Activated CD8-positive, alpha-beta memory T cell treated with anti-CD3 and anti-CD28 coated beads, Interleukin-2, amount 50 U/mL, for 48 hours (primary cell): ENCODE results near the gene SMIM22.

Experiments used
- DNase-seq: peaks from one replicate; pipeline ENCODE4 v3.0.0-alpha.2; 2020

SMIM22 gene, protein sequence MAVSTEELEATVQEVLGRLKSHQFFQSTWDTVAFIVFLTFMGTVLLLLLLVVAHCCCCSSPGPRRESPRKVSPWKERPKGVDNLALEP

DNA sequence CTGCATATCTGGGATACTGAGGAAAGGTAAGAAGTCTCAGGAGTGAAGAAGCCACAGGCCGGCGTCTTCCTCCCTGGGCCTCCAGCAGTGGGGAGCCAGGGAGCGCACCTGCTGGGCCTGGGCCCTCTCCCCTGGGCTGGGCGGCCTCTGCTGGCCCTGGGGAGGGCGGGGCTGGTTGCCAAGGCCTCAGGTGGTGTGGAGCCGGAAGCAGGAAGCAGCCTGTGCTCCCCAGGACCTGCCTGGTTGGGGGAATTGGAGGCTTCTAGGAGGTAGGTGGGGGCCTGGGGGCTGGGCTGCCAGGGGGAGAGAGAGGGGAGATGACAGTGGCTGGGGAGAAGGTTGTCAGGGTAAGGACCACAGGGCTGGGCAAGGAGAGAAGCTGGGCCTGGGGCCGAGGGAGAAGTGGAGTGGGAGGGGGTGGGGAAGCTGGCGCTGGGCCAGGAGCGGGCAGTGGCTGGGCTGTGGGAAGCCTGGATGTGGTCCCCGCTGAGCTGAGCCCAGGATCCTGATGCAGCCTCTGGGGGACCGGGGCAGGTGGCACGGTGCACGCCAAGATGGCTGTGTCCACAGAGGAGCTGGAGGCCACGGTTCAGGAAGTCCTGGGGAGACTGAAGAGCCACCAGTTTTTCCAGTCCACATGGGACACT, at the start of gene SMIM22:
Gene SMIM22 (plus strand): TSS at position 189 of the 647 bp plus-strand sequence. CDS start 366 bp downstream, at position 555.
- DNase-seq: no peak

DNA sequence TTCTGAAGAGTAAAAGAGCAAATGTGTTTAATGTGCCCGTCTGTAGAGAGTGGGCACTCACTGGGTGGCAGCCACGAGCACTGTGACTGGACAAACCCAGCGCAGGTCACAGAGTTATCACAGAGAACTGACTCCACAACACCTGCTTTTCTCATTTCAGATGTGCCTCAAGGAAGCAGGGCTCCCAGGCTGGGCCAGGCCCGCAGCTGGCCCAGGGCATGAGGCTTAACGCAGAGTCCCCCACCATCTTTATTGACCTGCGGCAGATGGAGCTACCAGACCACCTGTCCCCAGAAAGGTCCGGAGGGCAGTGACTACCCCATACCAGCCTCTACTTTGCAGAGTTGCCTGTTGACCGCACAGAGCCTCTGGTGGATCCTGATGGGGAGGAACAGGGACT, 49.0 kb upstream of the SMIM22 start:
- DNase-seq: no peak

DNA sequence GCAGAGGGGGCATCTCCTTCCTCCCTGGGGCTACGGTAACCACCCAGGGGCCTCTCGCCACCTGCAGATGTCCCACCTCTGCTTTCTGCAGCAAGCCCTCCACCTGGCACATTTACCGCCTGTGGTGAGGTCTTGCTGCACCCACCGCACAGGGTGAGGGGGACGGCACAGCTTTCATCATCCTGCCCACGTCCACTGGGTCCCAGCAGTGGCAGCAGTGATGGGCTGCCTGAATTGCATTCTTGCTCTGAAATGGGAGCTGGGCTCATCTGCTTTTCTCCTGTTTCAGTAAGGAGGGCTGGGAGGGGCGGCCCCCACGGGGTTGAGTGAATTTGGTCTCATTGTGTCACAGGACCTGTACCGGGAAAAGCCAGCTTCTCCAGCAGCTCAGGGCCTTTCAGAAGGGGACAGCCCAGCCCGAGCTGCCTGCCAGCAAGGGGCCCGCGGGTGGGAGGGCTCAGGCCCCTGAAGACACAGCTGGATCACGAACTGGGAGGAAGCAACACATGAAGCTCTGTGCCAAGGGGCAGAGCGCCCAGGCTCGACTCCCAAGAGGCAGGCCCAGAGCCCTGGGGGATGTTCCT, 48.1 kb upstream of the SMIM22 start:
- no peak for DNase-seq

DNA sequence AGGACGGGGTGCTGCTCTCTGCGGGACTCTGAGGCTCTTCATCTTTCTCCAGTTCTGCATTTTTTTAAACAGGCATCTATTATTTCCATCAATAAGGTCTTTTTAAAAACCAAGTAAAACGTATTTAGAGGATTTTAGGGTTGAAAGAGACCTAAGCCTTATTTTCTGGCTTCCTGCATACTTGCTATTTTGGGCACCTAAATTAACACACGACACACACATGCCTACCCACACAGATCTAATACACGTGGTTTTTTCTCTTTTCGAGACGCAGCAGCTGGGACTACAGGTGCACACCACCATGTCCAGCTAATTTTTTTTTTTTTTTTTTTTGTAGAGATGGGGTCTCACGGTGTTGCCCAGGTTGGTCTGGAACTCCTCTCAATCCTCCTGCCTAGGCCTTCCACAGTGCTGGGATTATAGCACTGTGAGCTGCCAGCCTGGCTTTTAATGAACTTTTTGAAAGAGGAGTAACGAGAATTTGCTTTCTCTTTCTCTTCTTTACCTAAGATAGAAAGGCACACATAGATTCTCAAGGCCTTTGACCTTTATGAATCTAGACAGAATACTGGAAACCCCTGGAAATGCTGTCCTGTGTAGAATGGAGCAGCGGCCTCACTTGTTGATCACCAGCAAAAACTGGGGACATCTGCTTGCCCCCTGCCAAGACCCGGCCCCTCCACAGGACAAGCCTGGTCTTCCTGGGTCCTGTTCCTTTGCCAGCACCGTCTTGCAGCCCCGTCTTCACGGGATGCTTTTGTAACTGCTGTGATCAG, 47.1 kb upstream of the SMIM22 start:
- no peak for DNase-seq

DNA sequence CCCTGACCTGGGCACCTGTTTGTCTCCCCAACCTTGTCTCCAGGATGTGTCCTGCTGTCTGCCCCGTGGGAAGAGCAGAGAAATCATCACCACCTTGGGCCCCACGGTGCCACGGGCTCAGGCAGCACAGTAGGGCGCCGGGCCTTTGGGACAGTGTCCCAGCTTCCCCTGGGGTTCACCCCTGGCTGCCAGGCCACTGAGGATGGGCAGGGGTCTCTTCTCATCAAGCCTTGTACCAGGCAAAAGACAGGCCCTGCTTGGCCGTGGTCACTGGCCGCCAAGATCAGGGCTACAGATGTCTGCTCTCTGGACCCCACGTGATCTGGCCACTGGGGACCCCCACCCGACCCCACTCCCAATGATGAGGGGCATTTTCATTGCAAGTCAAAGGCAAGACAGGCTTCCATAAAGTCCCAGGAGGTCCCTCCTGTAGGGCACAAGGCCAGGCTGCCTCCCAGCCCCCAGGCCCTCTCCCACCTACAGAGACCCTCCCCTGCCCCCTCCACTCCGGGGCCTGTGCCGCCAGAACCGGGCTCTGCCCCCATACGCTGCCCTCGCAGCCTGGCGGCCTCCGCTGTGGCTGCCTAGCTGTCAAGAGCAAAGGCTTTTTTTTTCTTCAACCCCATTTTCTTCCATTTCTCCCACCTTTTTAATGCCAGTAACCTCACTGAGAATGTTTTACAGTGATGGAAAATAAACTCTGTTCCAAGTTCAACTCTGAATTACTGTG, 46.3 kb upstream of the SMIM22 start:
- DNase-seq: no peak

DNA sequence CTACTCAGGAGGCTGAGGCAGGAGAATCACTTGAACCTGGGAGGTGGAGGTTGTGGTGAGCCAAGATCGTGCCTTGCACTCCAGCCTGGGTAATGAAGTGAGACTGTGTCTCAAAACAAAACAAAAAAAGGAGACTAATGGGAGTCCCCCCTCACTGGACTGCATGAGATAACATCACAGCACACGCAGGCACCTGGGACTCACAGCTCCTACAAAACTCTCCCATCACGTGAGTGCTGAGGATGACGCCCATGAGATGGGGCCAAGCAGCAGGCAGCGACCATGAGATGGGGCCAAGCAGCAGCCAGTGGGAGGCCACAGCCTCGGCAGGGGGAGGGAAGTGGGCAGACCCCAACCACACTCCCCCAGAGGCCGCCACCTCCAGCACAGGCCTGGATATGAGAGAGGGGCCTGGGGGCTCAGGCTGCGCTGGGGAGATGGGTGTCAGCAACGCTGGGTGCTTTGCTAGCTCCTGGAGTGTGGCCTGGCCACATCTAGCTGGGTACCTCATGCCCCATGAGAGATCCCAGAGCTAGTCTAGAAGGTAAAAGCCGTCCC, 45.4 kb upstream of the SMIM22 start:
- DNase-seq: no peak

DNA sequence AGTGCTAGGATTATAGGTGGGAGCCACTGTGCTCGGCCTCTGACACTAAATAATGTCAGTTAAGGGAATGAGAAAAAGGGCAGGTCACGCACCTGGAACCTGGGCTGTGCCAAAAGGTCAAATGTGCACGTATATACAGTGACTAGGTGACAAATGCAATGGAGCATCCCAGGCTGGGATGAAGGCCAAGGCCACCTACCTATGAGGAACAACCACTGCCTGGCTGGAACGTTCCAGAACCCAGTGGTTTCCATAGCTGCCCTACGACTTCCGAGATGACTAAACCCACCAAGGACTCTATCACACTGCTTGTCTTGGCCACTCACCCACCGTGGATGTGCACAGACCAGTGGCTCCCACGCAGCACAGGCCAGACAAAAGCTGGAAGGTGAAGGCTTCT, 44.3 kb upstream of the SMIM22 start:
- DNase-seq: no peak

DNA sequence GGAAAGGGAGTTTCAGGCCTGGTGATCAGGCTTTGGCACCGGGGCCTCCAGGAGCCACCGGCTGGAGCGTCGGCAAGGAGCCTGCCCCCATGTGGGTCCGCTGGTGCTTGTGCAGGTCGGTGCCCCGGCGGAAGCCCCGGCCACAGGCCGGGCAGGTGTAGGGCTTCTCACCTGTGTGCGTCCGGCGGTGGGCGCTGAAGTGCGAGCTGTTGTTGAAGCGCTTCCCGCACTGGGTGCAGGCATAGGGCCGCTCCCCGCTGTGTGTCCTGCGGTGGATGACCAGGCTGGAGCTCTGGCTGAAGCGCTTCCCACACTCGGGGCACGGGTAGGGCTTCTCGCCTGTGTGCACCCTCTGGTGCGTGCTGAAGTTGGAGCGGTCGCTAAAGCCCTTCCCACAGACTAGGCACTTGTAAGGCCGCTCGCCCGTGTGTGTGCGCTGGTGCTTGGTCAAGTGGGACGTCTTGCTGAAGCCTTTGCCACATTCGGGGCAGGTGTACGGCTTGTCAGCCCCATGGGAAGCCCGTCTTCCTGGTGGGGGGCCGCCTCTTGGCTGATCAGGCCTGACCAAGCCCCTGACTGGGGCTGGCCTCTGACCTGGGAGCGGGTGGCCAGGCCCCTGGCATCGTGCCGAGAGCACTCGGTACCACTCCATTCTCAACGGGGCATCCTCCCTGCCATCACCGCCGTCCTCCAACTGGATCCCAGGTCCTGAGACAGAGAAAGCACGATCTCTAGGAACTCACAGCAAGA, 42.6 kb upstream of the SMIM22 start:
- no peak for DNase-seq

DNA sequence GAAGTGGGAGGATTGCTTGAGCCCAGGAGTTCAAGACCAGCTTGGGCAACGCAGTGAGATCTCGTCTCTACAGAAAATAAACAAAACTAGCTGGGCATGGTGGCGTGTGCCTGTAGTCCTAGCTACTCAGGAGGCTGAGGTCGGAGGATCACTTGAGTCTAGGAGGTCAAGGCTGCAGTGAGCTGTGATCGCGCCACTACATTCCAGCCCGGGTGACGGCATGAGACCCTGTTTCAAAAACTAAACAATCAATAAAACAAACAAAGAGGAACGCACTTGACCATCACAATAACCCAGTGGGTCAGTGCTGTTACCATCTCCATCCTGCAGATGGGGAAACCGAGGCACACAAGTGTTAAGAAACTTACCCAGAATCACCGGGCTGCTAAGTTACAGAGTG, 41.9 kb upstream of the SMIM22 start:
- no peak for DNase-seq

DNA sequence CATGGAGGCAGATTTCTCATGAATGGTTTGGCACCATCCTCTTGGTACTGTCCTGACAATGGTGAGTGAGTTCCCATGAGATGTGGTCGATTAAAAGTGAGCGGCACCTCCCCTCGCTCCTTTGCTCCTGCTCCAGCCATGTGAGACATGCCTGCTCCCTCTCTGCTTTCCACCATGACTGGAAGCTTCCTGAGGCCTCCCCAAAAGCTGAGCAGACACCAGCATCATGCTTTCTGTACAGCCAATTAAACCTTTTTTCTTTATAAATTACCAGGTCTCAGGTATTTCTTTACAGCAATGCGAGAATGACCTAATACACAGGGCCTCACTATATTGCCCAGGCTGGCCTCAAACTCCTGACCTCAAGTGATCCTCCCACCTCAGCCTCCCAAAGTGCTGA, 40.3 kb upstream of the SMIM22 start:
- no peak for DNase-seq

DNA sequence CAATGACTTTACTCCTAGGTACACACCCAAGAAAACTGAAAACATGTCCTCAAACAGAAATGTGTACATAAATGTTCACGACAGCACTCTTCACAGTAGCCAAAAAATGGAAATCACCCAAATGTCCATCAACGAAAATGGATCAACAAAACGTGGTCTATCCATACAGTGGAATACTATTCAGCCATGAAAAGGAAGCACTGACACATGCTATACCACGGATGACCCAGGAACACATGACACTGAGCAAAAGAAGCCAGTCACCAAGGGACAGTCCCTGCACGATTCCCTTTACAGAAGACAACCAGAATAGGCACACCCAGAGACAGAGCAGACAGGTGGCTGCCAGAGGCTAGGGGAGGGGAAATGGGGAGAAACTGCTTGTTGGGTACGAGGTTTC, 39.5 kb upstream of the SMIM22 start:
- DNase-seq: no peak

DNA sequence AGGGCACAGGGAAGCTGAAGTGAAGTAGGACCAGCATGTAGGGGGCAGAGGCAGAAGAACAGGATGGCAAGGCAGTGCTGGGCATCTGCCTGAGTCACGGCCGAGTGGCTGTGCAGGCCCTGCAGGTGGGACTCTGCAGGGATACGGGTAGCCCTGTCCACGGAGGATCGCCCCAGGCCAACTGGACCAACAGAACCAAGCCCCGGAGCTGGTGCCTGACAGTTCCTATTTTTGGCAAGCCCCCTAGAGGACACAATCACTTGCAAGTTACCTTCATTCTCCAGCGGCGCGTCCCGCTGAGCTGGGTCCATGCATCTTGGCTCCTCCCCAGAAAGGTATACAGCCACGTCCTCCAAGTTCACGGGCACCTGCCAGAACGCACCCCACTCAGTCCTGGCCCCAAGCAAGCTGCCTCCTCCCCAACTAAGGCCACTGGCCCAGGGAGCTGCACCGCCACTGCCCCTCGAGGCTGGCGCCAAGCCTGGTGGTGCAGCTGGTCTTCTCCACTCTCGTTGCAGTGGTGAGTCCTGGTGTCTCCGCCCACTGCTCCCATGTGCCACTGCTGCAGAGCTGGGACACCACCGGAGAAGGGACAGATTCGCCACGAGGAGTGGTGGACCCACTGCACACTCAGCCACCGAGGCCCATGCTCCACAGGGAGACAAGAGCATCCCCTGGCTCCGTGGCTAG, 34.8 kb upstream of the SMIM22 start:
- DNase-seq: no peak

DNA sequence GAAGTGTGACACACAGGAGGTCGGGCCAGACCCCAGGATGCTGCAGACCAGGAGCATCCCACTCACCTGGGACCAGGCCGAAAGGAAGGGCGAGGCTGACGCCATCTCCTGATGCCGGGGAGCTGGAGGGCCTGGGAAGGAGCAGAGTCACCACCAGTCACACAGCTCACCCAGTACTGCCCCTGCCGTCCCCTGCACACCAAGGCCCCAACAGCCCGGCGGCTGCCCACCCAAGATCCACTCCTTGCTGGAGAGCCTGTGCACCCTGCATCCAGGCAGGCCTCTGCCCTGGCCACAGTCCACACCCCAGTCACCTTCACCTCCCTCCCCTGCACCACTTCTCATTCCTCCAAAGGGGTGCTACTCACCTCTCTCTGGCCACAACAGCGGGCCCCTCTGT, 33.0 kb upstream of the SMIM22 start:
- no peak for DNase-seq

DNA sequence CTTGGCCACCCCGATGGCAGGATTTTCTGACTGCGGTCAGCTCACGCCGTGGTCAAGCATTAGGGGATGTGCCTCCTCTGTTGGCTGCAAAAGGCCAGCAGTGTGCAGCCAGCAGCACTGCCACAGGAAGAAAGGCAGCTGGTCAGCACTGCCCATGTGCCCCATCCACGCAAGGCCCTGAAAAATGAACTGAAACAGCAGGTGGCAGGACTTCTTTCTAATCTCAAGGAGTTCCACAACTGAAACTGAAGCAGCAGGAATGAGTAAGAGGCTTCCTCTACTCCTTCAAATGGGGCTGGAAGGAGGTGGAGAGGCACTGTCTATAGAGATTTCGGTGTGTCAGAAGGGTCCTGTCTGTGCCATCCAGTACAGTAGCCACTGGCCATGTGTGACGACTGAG, 31.4 kb upstream of the SMIM22 start:
- no peak for DNase-seq

DNA sequence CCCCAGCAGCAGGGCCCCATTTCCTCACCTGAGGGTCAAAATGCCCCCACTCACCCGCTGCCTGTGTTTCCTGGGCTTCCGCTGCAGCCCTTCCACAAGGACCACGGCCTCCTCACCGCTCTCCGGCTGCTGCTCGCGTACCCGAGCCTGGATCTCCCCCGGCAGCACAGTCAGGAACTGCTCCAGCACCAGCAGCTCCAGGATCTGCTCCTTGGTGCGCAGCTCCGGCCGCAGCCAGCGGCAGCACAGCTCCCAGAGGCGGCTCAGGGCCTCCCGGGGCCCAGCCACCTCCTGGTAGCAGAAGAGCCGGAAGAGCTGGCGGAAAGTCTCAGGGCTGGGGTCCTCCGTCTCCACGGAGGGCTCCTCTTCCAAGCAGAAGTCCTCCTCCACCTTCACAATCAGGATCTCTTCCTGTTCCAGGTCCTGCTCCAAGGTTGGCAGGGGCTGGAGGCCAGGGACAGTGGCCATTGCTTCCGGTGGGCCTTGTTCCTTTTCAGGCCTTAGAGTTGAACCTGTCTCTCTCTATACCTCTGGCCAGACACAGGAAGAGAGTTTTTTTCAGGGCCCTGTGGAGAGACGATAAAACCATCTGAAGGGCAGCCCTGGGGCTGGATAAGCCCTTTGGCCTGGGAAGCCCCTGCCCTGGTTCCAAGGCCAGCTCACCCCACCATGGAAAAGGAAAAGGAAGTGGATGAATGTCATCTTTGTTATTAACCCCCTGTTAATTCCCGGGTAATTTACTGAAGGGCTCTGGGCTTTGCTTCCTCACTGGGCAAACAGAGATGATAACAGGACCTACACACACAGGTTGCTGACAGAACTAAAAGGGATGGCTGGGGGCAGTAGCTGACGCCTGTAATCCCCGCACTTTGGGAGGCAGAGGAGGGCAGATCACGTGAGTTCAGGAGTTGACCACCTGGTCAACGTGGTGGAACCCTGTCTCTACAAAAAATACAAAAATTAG, 29.4 kb upstream of the SMIM22 start:
- no peak for DNase-seq

DNA sequence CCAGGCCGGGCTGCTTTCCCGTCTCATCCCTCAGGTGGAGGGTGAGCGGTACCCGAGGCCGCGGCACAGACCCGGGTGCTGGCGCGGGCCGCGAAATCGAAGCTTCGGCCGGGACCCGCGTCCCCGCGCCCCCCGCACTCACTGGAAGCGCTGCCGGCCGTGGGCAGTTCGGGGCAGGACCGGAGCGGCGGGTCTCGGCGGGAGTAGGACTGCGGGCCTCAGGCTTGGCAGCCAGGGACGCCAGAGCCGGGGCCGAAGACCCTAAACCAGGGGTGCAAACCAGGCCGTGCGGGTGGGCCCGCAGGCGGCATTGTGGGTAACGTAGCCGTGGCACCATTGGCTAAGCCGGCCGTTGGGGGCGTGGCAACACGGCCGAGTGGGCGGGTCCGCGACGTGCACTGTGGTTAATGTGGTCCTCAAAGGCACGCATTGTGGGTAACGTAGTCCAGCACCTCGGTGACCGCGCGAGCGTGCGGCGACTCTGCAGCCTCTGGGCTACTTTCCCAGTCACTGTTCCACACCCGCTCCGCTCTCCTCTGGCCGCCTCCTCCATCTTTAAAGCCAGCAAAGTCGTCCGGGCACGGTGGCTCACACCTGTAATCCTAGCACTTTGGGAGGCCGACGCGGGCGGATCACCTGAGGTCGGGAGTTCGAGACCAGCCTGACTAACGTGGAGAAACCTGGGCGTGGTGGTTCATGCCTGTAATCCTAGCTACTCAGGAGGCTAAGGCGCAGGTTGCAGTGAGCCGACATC, 28.1 kb upstream of the SMIM22 start, which contains the start of gene ZNF500:
Gene ZNF500 (minus strand): TSS at position 288 of the 754 bp plus-strand sequence. CDS start 1,184 bp downstream, outside the sequence.
- DNase-seq: peak; percentile 99

DNA sequence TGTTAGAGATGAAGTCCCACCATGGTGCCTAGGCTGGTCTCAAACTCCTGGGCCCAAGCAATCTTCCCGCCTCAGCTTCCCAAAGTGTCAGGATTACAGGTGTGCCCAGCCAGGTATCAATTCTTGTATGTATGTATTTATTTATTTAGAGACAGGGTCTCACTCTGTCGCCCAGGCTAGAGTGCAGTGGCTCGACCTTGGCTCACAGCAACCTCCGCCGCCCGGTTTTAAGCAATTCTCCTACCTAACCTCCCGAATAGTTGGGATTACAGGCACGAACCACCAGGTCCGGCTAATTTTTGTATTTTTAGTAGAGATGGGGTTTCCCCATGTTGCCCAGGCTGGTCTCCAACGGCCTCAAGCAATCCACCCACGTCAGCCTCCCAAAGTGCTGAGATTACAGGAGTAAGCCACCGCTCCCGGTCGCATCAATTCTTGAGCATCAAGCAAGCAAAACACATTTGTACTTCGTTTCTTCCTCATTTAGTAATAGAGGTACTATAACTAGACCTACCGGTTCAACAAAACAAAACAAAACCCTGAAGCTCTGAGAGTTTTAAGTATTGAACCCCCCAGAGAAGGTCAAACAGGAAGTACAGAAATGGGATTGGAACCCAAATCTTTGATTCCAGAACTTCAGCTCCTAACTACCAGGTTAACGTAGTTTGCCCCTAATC, 27.2 kb upstream of the SMIM22 start:
- no peak for DNase-seq

DNA sequence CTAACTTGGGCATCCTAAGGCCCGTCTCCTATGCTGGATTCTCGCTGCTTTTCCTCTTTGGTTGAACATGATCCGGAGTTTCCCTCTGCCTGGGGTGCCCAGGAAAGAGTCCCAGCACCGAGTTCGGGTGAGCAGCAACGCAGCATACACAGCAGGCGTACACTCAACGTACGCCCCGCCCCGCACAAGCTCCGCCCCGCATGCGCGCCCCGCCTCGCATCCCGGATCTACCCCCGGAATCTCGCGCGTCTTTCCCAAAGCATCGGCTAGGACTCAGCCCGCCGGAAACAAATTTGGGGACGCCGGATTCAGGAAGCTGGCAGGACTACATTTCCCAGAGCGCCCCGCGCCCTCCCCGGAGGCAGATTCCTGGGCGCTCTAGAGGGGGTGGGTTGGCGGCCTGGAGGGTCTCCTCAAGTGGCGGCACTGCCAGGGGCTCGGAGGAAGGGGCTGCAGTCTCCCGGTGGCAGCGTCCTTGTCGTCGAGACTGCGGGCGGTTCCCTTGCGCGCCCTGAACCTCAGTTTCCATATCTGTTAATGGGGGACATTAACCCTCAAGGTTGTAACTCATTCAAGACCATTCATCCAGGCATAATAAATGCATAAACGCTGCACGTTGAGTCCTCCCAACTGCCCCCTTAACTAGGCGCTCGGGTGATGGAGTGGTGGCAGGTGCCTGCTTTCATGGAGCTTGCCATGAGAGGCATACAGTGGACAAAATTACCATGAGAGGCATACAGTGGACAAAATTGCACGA, 26.4 kb upstream of the SMIM22 start:
- DNase-seq: peak; percentile 94
